H9 (cell line): Measurements from ENCODE around the gene NEGR1. TPM values are rescaled to one million over a fixed set of nuclear protein-coding genes. Genes with fewer than 3 reads are reported as not detected.

Experiments used
- DNase-seq: peaks from one replicate; pipeline ENCODE4 v3.0.0-alpha.2; 2017
- H2AFZ ChIP-seq: one replicate; pipeline ENCODE4 v1.6.1; 2013; ENCODE audit warnings: mild to moderate bottlenecking, low read length, control low read depth, moderate library complexity
- H2AK5ac ChIP-seq: 2 replicates; pipeline ENCODE4 v1.6.1; 2013; ENCODE audit warnings: low read length, control low read depth, mixed read lengths; ENCODE audit not compliant: insufficient read length
- H2BK120ac ChIP-seq: one replicate; pipeline ENCODE4 v1.6.1; 2013; ENCODE audit warnings: low read depth, mild to moderate bottlenecking, low read length, control low read depth, inconsistent platforms; ENCODE audit not compliant: poor library complexity, severe bottlenecking
- H2BK12ac ChIP-seq: 2 replicates; pipeline ENCODE4 v1.6.1; 2013; ENCODE audit warnings: low read length, control low read depth, mixed read lengths, low read depth; ENCODE audit not compliant: insufficient read length
- H2BK15ac ChIP-seq: 2 replicates; pipeline ENCODE4 v1.6.1; 2013; ENCODE audit warnings: low read depth, low read length, control low read depth
- H2BK20ac ChIP-seq: one replicate; pipeline ENCODE4 v1.6.1; 2013; ENCODE audit warnings: low read depth, mild to moderate bottlenecking, low read length, control low read depth, inconsistent platforms; ENCODE audit not compliant: poor library complexity, severe bottlenecking
- H2BK5ac ChIP-seq: 2 replicates; pipeline ENCODE4 v1.6.1; 2013; ENCODE audit warnings: low read length, control low read depth, mixed read lengths; ENCODE audit not compliant: insufficient read length
- H3K14ac ChIP-seq: 2 replicates; pipeline ENCODE4 v1.6.1; 2013; ENCODE audit warnings: low read length, control low read depth; ENCODE audit not compliant: insufficient read depth
- H3K18ac ChIP-seq: 2 replicates; pipeline ENCODE4 v1.6.1; 2013; ENCODE audit warnings: low read depth, mild to moderate bottlenecking, mixed read lengths, low read length, control low read depth; ENCODE audit not compliant: insufficient read length
- H3K23ac ChIP-seq: 2 replicates; pipeline ENCODE4 v1.6.1; 2013; ENCODE audit warnings: low read length, control low read depth, mixed read lengths, low read depth; ENCODE audit not compliant: insufficient read length
- H3K23me2 ChIP-seq: 2 replicates; pipeline ENCODE4 v1.6.1; 2013; ENCODE audit warnings: low read depth, mild to moderate bottlenecking, mixed read lengths, low read length, control low read depth; ENCODE audit not compliant: insufficient read length, poor library complexity, severe bottlenecking
- H3K27ac ChIP-seq: 2 replicates; pipeline ENCODE4 v1.5.1; 2013; ENCODE audit warnings: low read length, control low read depth, mixed read lengths, low read depth; ENCODE audit not compliant: insufficient read length
- H3K27me3 ChIP-seq: 2 replicates; pipeline ENCODE4 v1.6.1; 2013; ENCODE audit warnings: low read length, control low read depth, inconsistent platforms; ENCODE audit not compliant: insufficient read depth
- H3K4ac ChIP-seq: 2 replicates; pipeline ENCODE4 v1.6.1; 2013; ENCODE audit warnings: low read depth, mild to moderate bottlenecking, control low read depth, inconsistent platforms, low read length, moderate library complexity
- H3K4me1 ChIP-seq: 2 replicates; pipeline ENCODE4 v1.6.1; 2013; ENCODE audit warnings: low read length, control low read depth, inconsistent platforms; ENCODE audit not compliant: insufficient read depth
- H3K4me2 ChIP-seq: 2 replicates; pipeline ENCODE4 v1.6.1; 2013; ENCODE audit warnings: low read length, control low read depth, mixed read lengths; ENCODE audit not compliant: insufficient read length, insufficient read depth
- H3K56ac ChIP-seq: 2 replicates; pipeline ENCODE4 v1.6.1; 2013; ENCODE audit warnings: low read depth, mild to moderate bottlenecking, mixed read lengths, low read length, control low read depth; ENCODE audit not compliant: insufficient read length
- H3K79me1 ChIP-seq: 2 replicates; pipeline ENCODE4 v1.6.1; 2013; ENCODE audit warnings: low read depth, mild to moderate bottlenecking, moderate library complexity, low read length, control low read depth, inconsistent platforms; ENCODE audit not compliant: insufficient read depth, poor library complexity, severe bottlenecking
- H3K79me2 ChIP-seq: 2 replicates; pipeline ENCODE4 v1.6.1; 2013; ENCODE audit warnings: low read length, control low read depth, inconsistent platforms; ENCODE audit not compliant: insufficient read depth
- H3K9ac ChIP-seq: 2 replicates; pipeline ENCODE4 v1.6.1; 2013; ENCODE audit warnings: low read length, control low read depth, mixed read lengths; ENCODE audit not compliant: insufficient read length; ENCODE audit errors: extremely low read depth
- H3K9me3 ChIP-seq: one replicate; pipeline ENCODE4 v1.6.1; 2013; ENCODE audit warnings: low read depth, low read length, inconsistent platforms; ENCODE audit not compliant: control insufficient read depth
- H3T11ph ChIP-seq: one replicate; pipeline ENCODE4 v1.6.1; 2013; ENCODE audit warnings: mild to moderate bottlenecking, low read length, control low read depth, inconsistent platforms
- H4K20me1 ChIP-seq: one replicate; pipeline ENCODE4 v1.6.1; 2013; ENCODE audit not compliant: control insufficient read depth, insufficient read length, insufficient read depth
- H4K5ac ChIP-seq: 2 replicates; pipeline ENCODE4 v1.6.1; 2013; ENCODE audit warnings: low read depth, mild to moderate bottlenecking, mixed read lengths, low read length, control low read depth; ENCODE audit not compliant: insufficient read length
- H4K8ac ChIP-seq: replicated peaks from 2 replicates; pipeline ENCODE4 v1.6.1; 2013; ENCODE audit warnings: low read length, control low read depth, mixed read lengths, low read depth; ENCODE audit not compliant: insufficient read length
- H4K91ac ChIP-seq: 2 replicates; pipeline ENCODE4 v1.6.1; 2013; ENCODE audit warnings: low read depth, mild to moderate bottlenecking, moderate library complexity, mixed read lengths, low read length, control low read depth; ENCODE audit not compliant: insufficient read length
- H3K27ac Mint-ChIP-seq, 3 experiments: 2 replicates in 2 of 3; 3 replicates in 1 of 3; pipeline ENCODE4 v1.8.0; 2020 to 2021; ENCODE audit warnings: mixed read lengths in 3 of 3, mild to moderate bottlenecking in 1 of 3, moderate library complexity in 1 of 3
- H3K27me3 Mint-ChIP-seq: 2 replicates; pipeline ENCODE4 v1.8.0; 2021; ENCODE audit warnings: low read depth, mild to moderate bottlenecking, moderate library complexity, mixed read lengths
- H3K36me3 Mint-ChIP-seq, 3 experiments: 2 replicates in 2 of 3; 3 replicates in 1 of 3; pipeline ENCODE4 v1.8.0; 2020 to 2021; ENCODE audit warnings: low read depth in 3 of 3, mixed read lengths in 3 of 3; ENCODE audit not compliant: insufficient read depth in 1 of 3
- H3K4me1 Mint-ChIP-seq, 2 experiments: 2 replicates each; pipeline ENCODE4 v1.8.0; 2020; ENCODE audit warnings: mixed read lengths in 2 of 2
- H3K4me3 Mint-ChIP-seq, 2 experiments: 2 replicates in 1 of 2; 3 replicates in 1 of 2; pipeline ENCODE4 v1.8.0; 2020 to 2021; ENCODE audit warnings: mild to moderate bottlenecking in 2 of 2, mixed read lengths in 2 of 2, moderate library complexity in 1 of 2
- H3K9me3 Mint-ChIP-seq, 2 experiments: 2 replicates in 1 of 2; 3 replicates in 1 of 2; pipeline ENCODE4 v1.8.0; 2020; ENCODE audit warnings: mild to moderate bottlenecking in 2 of 2, mixed read lengths in 2 of 2, moderate library complexity in 1 of 2
- whole genome bisulfite sequencing: extraction: QIAGEN DNeasy Blood & Tissue Kit; methylation state at CpG from one replicate; pipeline ENCODE4 v1.1.7; 2013; ENCODE audit warnings: missing lambda C conversion rate, low lambda C conversion rate, mixed read lengths; ENCODE audit not compliant: insufficient read length; ENCODE audit errors: extremely low coverage; 5-methylcytosine and 5-hydroxymethylcytosine counted together
- total RNA-seq: library from RNA; stranded (reverse); gene quantifications from 2 replicates; pipeline ENCODE4 v1.2.1, GENCODE V29; 2021
- TF ChIP-seq, protein P1 (sequence below): fragments of 200-600 bp; sonication (generic); conservative IDR thresholded peaks from 3 replicates; pipeline ENCODE4 v1.8.0; 2021; ENCODE audit warnings: antibody characterized with exemption, mild to moderate bottlenecking

Gene NEGR1
- total RNA-seq, 1 experiment from 2014 or later = 0.13 TPM

DNA sequence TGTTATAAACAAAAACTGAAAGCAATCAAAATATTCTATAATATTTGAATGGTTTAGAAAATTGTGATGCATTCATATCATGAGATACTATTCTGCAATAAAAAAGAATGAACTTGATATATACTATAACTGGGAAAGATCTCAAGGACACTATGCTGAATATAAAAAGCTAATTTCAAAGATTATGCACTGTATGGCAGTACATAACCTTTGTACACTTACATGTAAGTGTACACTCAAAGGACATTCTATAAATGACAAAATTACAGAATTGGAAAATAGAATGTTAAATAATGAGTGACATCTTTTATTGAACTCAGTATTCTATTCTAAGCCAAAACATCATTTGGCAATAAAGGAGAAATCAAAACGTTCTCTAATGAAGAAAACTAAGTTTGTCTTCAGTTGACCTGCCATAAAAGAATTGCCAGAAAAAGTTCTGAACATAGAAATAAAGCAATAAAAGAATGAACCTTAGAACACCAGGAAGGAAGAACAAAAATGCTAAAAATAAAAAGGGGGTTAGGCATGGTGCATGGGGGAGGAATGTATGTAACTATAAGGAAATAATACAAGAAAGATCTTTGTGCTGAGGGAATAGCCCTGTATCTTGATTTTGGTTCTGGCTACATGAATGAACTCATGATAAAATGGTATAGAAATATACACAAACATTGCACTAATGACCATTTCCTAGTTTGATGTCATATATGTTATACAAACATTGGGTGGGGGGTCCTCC lies 519.7 kb downstream of the NEGR1 start:
- H3K4me1 ChIP-seq = no peaks in the 10 kb centered on the region
- no peak overlapping the region for H2BK120ac ChIP-seq
- no peak overlapping the region for H3K9ac ChIP-seq
- H2AK5ac ChIP-seq = no peak overlapping the region
- H3K27ac Mint-ChIP-seq = no peak overlapping the region
- no peak overlapping the region for H3T11ph ChIP-seq
- H2BK20ac ChIP-seq = no peak overlapping the region
- no peak overlapping the region for H4K8ac ChIP-seq
- H3K23ac ChIP-seq = no peak overlapping the region
- H3K27ac ChIP-seq = no peak overlapping the region
- H3K56ac ChIP-seq = no peak overlapping the region
- H3K4ac ChIP-seq = no peak overlapping the region
- no peak overlapping the region for H4K5ac ChIP-seq
- no peaks in the 10 kb centered on the region for H4K20me1 ChIP-seq
- whole genome bisulfite sequencing = no CpG with 5 or more reads among the region's 1 CpG
- no peaks in the 10 kb centered on the region for H3K4me1 Mint-ChIP-seq
- no peak for DNase-seq
- no peaks in the 10 kb centered on the region for H3K36me3 Mint-ChIP-seq
- no peak overlapping the region for H2BK12ac ChIP-seq
- no peak overlapping the region for H3K4me2 ChIP-seq
- H3K14ac ChIP-seq = no peak overlapping the region
- no peak overlapping the region for H2AFZ ChIP-seq
- no peak overlapping the region for H2BK15ac ChIP-seq
- H3K27me3 Mint-ChIP-seq = no peaks in the 10 kb centered on the region
- H3K27me3 ChIP-seq = no peaks in the 10 kb centered on the region
- H3K18ac ChIP-seq = no peak overlapping the region
- H2BK5ac ChIP-seq = no peak overlapping the region
- no peaks in the 10 kb centered on the region for H3K79me1 ChIP-seq
- H3K9me3 Mint-ChIP-seq = peaks cover 0 to 3% of the 10 kb centered on the region in 2 experiments; a peak in 1 of 5 replicates
- TF ChIP-seq, protein P1, sequence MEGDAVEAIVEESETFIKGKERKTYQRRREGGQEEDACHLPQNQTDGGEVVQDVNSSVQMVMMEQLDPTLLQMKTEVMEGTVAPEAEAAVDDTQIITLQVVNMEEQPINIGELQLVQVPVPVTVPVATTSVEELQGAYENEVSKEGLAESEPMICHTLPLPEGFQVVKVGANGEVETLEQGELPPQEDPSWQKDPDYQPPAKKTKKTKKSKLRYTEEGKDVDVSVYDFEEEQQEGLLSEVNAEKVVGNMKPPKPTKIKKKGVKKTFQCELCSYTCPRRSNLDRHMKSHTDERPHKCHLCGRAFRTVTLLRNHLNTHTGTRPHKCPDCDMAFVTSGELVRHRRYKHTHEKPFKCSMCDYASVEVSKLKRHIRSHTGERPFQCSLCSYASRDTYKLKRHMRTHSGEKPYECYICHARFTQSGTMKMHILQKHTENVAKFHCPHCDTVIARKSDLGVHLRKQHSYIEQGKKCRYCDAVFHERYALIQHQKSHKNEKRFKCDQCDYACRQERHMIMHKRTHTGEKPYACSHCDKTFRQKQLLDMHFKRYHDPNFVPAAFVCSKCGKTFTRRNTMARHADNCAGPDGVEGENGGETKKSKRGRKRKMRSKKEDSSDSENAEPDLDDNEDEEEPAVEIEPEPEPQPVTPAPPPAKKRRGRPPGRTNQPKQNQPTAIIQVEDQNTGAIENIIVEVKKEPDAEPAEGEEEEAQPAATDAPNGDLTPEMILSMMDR = no peak
- no peaks in the 10 kb centered on the region for H3K23me2 ChIP-seq
- no peaks in the 10 kb centered on the region for H3K79me2 ChIP-seq
- H4K91ac ChIP-seq = no peak overlapping the region
- no peak overlapping the region for H3K4me3 Mint-ChIP-seq
- H3K9me3 ChIP-seq = no peaks in the 10 kb centered on the region
